ENCODE results near the gene GTF2IRD1. TPM values are rescaled to one million over a fixed set of nuclear protein-coding genes. Genes with fewer than 3 reads are reported as not detected.

Gene GTF2IRD1
- total and polyA plus RNA-seq, 2 donors (not counting 1 experiment from before 2014, with no cell fraction given) = 7.8 to 14.7 TPM

GRCh38 chr7:74625446-74625845, 171.7 kb downstream of the GTF2IRD1 start:
- H2AFZ ChIP-seq (ENCODE audit: low read length) = peak overlapping the region; percentile 23
- H3K27me3 ChIP-seq (ENCODE audit: control insufficient read depth, insufficient read depth, low read length) = no peaks in the 10 kb centered on the region
- DNase-seq (ENCODE audit: low read depth in 2 of 2) = peak; percentile 42 to 77
- no peaks in the 10 kb centered on the region for H3K79me2 ChIP-seq (ENCODE audit: control insufficient read depth, insufficient read depth, low read length)
- no peaks in the 10 kb centered on the region for H3K9me3 ChIP-seq (ENCODE audit: control insufficient read depth, insufficient read depth, low read depth, low read length)
- H4K20me1 ChIP-seq (ENCODE audit: control insufficient read depth, extremely low read depth, insufficient read depth, low read length) = no peaks in the 10 kb centered on the region
- H3K4me3 ChIP-seq (replicated peaks in 1 of 4; ENCODE audit: control extremely low read depth in 1 of 4, insufficient read depth in 1 of 4, low read depth in 3 of 4, low read length in 4 of 4) = no peak overlapping the region
- H3K4me2 ChIP-seq (ENCODE audit: extremely low read depth, insufficient read depth, low read length) = no peak overlapping the region
- H3K4me1 ChIP-seq (ENCODE audit: control insufficient read depth, extremely low read depth, insufficient read depth, low read length) = no peaks in the 10 kb centered on the region
- TF ChIP-seq EZH2 (IDR thresholded peaks at IDR 0.05; ENCODE audit: low read length, missing control alignments) (no peak), CTCF (conservative IDR thresholded peaks at IDR 0.05 in 1 of 2, IDR thresholded peaks at IDR 0.05 in 1 of 2; ENCODE audit: low read depth in 1 of 2, low read length in 2 of 2) (peak in 1 of 2 donors; percentile 32)
- no peaks in the 10 kb centered on the region for H3K36me3 ChIP-seq (ENCODE audit: control insufficient read depth, insufficient read depth, low read length)
- no peak overlapping the region for H3K9ac ChIP-seq (ENCODE audit: insufficient read depth, low read length)
- no peak overlapping the region for H3K27ac ChIP-seq (ENCODE audit: insufficient read depth, low read length)

- Histone ChIP-seq H3K79me2 (ENCODE audit: control insufficient read depth, insufficient read depth, low read length) (no peaks in the 10 kb centered on the region), H3K27ac (ENCODE audit: insufficient read depth, low read length) (no peak overlapping the region), H4K20me1 (ENCODE audit: control insufficient read depth, extremely low read depth, insufficient read depth, low read length) (no peaks in the 10 kb centered on the region), H3K4me3 (replicated peaks in 1 of 4; ENCODE audit: control extremely low read depth in 1 of 4, insufficient read depth in 1 of 4, low read depth in 3 of 4, low read length in 4 of 4) (peak overlapping the region in 1 of 4 experiments; percentile 14), H3K4me1 (ENCODE audit: control insufficient read depth, extremely low read depth, insufficient read depth, low read length) (no peaks in the 10 kb centered on the region), H3K9me3 (ENCODE audit: control insufficient read depth, insufficient read depth, low read depth, low read length) (no peaks in the 10 kb centered on the region), H3K27me3 (ENCODE audit: control insufficient read depth, insufficient read depth, low read length) (no peaks in the 10 kb centered on the region), H3K9ac (ENCODE audit: insufficient read depth, low read length) (no peak overlapping the region), H3K36me3 (ENCODE audit: control insufficient read depth, insufficient read depth, low read length) (no peaks in the 10 kb centered on the region), H2AFZ (ENCODE audit: low read length) (peak overlapping the region; percentile 43), H3K4me2 (ENCODE audit: extremely low read depth, insufficient read depth, low read length) (peak overlapping the region; percentile 13)
- peak; percentile 42 to 76 for DNase-seq (ENCODE audit: low read depth in 2 of 2)
- TF ChIP-seq EZH2 (IDR thresholded peaks at IDR 0.05; ENCODE audit: low read length, missing control alignments) (no peak), CTCF (conservative IDR thresholded peaks at IDR 0.05 in 1 of 2, IDR thresholded peaks at IDR 0.05 in 1 of 2; ENCODE audit: low read depth in 1 of 2, low read length in 2 of 2) (no peak)
Observed at GRCh38 chr7:74627661-74628411, 174.1 kb downstream of the GTF2IRD1 start.

- Histone ChIP-seq H3K4me1 (ENCODE audit: control insufficient read depth, extremely low read depth, insufficient read depth, low read length) (peaks cover 2% of the 10 kb centered on the region), H2AFZ (ENCODE audit: low read length) (no peak overlapping the region), H3K4me2 (ENCODE audit: extremely low read depth, insufficient read depth, low read length) (no peak overlapping the region), H3K79me2 (ENCODE audit: control insufficient read depth, insufficient read depth, low read length) (no peaks in the 10 kb centered on the region), H3K36me3 (ENCODE audit: control insufficient read depth, insufficient read depth, low read length) (no peaks in the 10 kb centered on the region), H3K9me3 (ENCODE audit: control insufficient read depth, insufficient read depth, low read depth, low read length) (no peaks in the 10 kb centered on the region), H3K27me3 (ENCODE audit: control insufficient read depth, insufficient read depth, low read length) (no peaks in the 10 kb centered on the region), H4K20me1 (ENCODE audit: control insufficient read depth, extremely low read depth, insufficient read depth, low read length) (no peaks in the 10 kb centered on the region), H3K4me3 (replicated peaks in 1 of 4; ENCODE audit: control extremely low read depth in 1 of 4, insufficient read depth in 1 of 4, low read depth in 3 of 4, low read length in 4 of 4) (no peak overlapping the region), H3K27ac (ENCODE audit: insufficient read depth, low read length) (no peak overlapping the region), H3K9ac (ENCODE audit: insufficient read depth, low read length) (no peak overlapping the region)
- DNase-seq (ENCODE audit: low read depth in 2 of 2) = no peak
- TF ChIP-seq CTCF (conservative IDR thresholded peaks at IDR 0.05 in 1 of 2, IDR thresholded peaks at IDR 0.05 in 1 of 2; ENCODE audit: low read depth in 1 of 2, low read length in 2 of 2) = no peak
- no peak for TF ChIP-seq EZH2 (IDR thresholded peaks at IDR 0.05; ENCODE audit: low read length, missing control alignments)
Observed at GRCh38 chr7:74632505-74632904, 178.8 kb downstream of the GTF2IRD1 start.
